Inferior parietal cortex (tissue), 1 donor: ENCODE results near the gene GAS6.

Experiments
- DNase-seq: peaks from one replicate; pipeline ENCODE4 v3.0.0-alpha.2; 2016; ENCODE audit errors: extremely low spot score

Gene GAS6

DNA sequence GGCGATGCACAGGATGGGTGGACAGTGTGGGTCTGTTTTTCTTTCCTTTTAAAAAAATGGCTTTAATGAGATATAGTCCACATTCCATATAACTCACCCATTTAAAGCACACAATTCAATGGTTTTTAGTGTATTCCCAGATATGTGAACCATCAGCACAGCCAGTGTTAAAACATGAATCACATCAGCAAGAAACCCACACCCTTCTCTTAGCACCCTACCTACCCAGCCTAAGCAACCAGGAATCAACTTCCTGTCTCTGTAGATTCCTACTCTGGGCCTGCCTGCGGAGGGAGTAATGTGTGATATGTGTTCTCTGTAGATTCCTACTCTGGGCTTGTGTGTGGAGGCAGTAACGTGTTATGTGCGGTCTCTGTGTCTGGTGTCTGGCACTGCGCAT, 92.9 kb downstream of the GAS6 start:
- no peak for DNase-seq
